CD4-positive, alpha-beta T cell treated with Interleukin-4 for 4 hours (primary cell): ENCODE results near the gene VCP.
"Not testable (repeated sequence)": the region's sequence is repeated elsewhere in the genome, so short reads cannot be mapped to it uniquely, and the experiment has no call there.

Experiments
- DNase-seq: peaks from one replicate; pipeline ENCODE4 v3.0.0-alpha.2; 2020

Gene VCP

DNA sequence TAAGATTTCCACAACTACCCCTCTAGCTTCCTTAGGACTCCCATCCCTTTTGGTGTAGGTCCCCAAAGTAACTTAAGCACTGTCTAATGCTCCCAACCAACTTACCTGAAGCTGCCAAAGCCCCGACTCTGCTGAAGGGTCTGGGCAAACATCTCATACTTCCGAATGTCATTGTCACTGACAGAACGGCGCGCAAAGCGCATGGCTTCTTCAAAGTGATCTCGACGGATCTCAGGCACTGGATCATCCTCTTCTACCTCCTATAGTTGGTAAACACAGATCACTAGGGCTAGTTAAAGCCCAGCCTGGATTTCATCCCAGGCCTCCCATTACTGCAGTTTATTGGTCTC is 15.2 kb downstream of the VCP start:
- DNase-seq = no peak

DNA sequence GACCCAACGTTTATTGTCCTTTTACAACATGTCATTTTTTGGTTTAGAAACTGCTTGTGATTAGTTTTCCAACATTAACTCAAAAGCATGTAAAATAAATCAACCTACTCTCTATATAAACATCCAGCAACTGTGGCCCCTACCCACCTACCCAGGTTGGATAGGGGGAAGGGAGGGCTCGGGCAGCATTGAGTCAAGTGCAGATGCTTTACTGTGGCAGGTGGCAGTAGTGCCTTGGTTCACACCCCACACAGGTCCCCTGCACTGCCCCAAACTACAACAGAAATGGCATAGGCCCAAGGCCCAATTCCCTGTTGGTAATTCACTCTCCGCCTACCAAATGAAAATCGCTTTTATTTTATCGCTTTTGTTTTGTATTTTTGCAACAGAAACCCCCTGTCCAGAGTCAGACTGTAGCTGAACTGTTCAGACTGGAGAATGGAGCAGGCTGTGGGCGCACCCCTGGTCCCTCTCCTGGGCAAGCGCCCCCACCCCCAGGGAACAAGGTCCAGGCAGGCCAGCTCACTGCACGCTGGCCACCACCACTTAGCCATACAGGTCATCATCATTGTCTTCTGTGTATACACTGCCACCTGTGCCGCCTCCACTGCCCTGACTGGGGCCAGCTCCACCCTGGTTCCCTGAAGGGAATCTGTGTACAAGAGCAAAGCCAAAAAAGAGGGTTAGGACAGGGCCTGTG is 15.7 kb downstream of the VCP start:
- no peak for DNase-seq

DNA sequence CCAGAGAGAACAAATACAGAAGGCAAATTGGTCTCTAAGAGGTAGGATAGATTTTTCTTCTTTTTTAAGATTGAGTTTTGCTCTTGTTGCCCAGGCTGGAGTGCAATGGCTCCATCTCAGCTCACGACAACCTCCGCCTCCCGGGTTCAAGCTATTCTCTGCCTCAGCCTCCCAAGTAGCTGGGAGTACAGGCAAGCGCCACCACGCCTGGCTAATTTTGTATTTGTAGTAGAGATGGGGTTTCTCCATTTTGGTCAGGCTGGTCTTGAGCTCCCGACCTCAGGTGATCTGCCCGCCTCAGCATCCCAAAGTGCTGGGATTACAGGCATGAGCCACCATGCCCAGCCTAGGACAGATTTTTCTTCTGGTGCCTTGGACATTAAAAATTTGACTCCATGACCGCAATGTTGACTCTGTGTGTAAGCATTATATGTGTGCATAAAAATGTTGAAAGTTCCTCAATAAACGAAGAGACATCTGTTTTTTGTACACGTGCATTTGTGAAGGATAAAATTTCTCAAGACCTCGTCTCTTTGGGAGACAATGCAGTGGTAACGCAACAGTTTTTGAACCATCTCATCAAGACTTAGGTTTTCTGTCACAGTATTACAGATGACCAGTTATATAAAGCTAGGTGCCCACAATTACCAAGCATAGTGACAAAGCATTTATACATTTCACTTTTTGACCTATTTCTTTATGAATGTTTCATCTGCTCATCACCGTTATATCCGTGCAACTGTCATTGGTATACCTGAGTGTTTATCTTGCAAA is 17.4 kb downstream of the VCP start:
- DNase-seq = no peak

DNA sequence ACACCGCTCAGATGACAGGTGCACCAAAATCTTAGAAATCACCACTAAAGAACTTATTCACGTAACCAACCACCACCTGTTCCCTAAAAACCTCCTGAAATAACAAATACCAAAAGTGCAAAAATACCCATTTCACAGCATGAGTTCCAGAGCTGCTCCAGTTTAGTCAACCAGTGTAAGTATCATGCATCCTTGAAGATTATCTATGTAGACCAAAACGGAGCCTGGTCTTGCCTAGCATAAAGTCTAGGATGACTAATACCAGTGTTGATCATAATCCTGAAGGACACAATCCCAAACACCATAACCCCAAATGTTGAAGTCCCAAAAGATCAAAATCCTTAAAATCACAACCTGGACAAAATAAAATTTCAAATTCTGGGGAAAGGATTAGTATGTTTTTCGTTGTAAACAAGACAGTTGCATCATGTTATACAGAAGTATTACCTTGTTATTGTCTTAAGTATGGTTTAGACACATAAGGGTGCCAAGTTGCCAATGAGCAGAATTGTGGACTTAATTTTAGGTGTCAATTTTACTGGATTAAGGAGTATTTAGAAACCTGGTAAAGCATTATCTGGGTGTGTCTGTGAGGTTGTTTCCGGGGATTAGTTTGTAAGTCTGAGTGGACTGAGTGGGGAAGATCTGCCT is 18.1 kb downstream of the VCP start:
- DNase-seq = no peak

DNA sequence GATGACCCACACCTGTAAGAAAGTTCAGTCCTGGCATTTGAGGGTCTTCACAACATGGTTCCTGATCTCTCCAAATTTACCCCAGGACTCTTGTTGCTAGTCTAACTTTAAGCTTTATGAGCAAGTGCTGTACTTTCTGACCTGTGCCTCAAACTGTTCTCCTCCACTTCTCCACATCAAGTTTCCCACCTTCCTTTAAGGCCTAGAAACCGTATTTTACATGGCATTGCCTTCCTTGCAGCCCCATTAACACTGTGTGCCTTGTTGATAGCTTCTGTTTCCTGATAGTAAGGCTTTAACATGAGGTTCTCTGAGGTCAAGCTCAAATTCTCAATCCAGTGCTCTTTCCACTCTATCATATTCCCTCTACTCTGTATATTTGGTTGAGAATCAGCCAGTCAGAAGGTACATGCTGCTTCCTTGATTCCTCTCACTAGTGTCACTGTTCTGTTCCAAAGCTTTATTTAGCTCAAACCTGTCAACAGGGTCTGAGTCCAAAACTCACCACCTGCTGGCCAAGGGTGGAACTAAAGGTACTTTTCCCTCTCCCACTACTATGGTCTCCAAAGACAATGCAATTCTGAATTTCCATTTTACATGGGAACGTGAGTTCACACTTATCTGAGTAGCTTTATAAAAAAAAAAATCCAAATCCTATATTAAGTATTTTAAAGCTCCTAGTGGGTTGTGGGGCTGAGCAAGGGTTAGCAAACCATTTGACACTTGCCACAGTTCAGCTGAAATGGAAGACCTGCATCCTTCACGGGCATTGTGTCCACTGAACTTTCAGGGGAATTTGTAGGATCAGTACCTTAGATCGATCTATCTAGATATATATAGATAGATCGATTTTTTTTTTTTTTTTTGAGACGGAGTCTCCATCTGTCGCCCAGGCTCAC is 21.1 kb downstream of the VCP start:
- peak; percentile 47 for DNase-seq

DNA sequence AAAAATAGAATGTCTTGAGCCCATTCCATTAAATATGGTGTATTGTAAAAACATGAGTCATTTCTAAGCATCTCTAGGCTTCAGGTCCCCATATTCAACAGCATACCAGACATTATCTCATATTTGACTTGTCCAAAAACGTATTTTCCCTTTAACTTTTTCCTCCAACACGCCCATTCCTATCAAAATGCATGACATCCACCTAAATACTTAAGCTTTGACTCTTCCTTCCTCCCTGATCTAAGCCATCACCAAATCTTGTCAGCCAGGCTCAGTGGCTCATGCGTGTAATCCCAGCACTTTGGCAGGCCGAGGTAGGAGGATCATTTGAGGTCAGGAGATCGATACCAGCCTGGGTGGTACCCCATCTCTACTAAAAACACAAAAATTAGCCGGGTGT is 23.9 kb downstream of the VCP start:
- DNase-seq = no peak

DNA sequence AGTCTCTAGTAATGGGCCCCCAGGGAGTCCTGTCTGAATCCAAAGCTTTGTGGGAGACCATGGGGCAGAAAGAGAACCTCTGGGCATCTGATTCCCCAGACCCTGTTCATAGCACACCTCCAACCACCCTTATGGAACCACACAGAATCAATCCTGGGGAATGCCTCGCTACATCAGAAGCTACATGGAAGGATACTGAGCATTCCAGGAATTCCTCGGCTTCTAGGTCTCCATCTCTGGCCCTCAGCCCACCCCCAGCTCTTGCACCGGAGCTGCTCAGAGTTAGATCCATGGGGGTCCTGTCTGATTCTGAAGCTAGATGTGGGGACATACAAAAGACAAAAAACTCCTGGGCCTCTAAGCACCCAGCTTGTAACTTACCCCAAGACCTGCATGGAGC is 28.4 kb downstream of the VCP start:
- no peak for DNase-seq

DNA sequence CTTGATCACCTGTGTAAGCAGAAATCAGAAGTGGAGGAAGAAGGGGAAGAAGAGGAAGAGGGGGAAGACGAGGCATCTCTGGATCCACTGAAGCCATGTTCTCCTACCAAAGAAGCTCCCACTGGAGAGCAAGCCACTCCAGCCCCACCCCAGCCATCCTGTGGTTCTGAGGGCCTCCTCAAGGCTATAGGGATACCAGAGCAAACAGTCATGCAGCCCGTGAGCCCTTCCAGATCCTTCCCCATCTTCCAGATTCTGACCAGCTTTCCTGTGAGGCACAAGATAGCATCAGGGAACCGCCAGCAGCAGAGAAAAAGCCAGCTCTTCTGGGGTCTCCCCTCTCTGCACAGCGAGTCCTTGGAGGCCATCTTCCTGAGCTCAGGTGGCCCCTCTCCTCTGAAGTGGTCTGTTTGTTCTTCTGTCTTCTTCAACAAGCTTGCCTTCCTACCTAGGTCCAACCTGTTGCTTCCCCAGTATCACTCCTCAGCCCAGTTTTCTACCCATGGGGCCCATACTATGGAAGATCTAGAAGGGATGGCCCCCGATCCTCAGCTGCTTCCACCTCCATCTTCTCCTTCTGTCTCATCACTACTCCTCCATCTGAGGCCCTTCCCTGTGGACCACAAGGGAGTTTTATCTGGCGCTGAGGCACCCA is 29.4 kb downstream of the VCP start:
- no peak for DNase-seq

DNA sequence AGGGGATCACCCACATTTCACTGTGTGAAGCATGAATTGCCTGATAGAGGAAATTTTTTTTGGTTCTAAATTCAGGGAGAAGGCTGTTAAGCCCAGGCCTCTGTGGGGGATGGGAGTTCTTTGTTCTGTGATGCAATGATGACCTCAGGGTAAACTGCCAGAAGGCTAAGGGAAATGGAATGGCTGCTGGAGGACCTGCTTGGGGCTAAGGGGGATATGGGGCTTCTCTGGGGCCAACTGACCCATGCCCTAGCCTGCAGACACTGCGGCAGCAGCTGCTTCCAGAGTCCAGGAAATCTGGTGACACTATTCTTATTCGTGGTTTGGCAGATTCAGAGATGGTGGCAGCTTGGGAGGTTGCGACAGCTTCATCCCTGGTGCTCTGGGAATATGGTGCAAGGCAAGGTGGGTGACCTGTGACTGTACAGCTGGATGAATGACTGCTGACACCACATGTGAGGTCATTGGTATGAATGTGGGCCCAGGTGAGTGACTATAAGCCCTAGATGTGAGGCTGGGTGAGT is 30.3 kb downstream of the VCP start:
- no peak for DNase-seq

DNA sequence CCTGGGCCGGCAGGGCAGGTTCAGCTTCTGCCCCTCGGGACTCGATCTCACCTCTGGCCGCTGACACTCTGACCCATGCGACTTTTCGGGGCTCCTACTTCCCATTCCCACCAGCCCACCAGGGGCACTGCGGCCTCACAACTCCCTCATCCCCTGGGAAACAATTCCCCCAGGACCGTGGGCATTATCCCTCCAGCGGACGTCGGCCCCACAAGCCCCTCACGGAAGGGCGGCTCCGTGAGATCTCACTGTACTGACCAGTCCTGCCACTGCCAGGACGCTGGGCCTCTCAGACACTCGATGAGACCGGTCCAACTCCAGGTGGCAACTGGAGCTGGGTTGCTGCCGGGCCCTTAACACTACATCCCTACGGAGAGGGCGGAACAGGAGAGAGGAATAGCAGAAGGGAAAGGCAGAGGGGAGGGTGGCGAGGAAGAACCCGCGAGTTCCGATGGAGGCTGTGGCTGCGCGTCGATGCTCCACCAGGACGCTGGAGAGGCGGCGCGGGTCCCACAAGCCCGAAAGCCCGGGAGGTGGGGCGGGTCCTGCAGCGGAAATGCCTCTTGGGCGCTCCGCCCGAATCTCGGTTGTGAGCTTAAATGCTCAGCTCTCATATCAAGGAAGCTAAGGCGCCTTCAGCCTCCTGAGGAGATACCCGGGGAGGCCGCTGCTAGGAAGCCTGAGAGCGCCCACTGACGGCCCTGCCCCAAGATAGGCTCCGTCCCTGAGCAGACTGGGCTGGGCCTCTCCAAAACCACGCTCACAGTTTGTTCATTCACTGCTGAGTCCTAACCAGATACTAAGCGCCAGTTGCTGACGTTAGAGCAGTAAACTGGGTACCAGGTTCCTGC is 36.3 kb downstream of the VCP start:
- DNase-seq = peak; percentile 32

DNA sequence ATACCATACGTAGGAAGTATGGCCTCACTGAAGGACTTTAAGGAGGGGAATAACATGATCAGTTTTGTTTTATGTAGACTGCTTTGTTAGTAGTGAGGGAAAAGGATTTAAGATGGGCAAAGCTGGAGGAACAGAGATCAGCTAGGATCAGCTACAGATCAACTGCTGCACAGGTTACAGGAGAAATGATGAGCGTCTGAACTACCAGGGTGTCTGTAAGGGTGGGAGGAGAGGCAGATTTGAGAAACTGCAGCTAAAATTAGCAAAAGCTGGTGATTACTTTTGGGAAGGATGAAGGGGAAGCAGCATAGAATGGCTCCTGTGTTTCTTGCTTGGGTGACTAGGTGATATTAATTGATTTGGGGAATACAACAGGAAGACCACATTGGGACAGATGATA is 39.3 kb downstream of the VCP start:
- no peak for DNase-seq

DNA sequence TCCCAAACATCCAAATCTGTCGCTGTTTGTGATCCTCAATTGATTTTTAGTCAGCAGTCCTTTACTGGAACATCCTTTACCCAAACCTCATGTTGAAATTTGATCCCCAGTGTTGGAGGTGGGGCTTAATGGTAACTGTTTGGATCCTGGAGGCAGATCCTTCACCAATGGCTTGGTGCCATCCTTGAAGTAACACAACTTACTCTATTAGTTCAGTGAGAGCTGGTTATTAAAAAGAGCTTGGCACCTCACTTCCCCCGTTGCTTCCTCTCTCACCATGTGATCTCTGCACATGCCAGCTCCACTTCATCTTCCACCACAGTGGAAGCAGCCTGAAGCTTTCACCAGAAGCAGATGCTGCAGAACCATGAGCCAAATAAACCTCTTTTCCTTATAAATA is 42.6 kb downstream of the VCP start:
- DNase-seq = no peak

DNA sequence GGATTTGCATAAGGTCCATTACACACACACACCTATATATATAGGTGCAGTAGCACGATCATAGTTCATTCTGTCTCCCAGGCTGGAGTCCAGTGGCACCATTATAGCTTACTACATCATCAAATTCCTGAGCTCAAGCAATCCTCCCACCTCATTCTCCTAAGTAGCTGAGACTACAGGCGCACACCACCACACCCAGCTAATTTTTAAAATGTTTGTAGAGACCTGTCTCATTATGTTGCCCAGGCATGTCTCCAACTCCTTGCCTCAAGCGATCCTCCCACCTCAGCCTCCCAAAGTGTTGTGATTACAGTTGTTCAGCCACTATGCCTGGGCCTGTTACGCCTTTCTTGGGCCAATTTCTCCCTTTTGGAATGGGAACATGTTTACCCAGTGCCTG is 43.2 kb downstream of the VCP start:
- DNase-seq = no peak

DNA sequence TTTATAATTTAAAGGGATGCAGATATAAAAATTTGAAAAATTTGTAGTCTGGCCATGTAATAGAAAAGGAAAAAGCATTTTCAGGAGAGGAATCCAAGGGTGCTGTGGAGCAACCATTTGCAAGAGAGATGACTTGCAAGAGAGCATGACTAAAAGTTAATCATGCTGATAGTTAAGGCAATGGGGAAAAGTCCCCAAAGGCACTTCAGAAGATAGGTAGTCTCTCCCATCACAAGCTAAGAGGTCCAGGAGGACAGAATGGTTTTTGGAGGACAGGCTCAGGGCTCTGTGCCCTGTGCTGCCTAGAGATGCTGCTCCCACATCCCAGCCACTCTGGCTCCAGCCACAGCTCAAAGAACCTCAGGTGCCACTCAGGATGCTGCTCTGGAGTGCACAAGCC is 44.1 kb downstream of the VCP start:
- DNase-seq = no peak

DNA sequence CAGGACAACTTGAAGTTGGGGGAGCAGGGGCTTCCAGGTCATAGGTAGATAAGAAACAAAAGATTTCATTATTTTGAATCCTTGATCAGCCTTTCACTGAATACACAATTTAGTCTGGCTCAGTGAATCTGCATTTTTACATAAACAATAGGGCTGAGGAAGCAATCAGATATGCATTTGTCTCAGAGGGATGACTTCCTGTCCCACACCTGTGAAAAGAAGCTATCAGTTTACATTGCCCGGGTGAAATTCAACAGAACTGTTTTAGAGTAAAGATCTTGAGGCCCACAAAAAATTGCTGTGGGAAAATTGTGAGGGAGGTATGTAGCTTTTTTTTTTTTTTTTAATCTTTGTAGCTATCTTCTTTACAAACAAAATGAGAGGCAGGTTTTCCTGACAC is 44.6 kb downstream of the VCP start:
- DNase-seq = no peak

DNA sequence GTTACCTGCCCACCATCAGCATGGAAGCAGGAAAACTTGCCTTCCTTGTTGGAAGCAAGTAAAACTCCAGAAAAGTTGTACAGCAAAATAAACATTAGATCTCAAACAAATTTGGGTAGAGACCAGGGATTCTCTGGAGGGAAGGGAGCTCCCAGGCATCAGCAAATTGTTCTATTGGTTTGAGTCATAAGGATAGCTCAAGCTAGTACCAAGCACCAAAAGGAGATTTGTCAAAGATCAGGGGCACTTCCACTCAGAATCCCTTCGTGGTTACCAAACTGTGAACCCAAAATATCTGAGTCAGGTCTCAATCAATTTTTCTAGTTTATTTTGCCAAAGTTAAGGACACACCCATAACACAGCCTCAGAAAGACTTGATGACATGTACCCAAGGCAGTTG is 45.1 kb downstream of the VCP start:
- DNase-seq = no peak

DNA sequence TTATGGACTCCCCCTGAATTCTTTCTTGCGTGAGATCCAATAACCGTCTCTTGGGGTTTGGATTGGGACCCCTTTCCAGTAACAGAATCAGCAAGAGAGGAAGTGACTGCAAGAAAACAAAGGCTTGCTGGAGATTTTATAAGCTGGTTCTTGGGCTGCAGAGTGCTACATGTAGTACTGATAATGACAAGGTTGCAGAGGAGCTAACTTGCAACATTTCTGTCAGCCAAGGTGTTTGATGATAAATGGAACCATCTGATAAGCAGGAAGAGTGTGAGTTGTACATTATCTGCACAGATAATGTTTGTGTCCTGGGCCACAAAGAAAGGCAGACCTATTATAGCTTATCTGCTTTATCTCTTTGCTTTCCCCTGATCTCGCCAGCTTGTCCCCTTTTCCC is 45.8 kb downstream of the VCP start:
- no peak for DNase-seq

DNA sequence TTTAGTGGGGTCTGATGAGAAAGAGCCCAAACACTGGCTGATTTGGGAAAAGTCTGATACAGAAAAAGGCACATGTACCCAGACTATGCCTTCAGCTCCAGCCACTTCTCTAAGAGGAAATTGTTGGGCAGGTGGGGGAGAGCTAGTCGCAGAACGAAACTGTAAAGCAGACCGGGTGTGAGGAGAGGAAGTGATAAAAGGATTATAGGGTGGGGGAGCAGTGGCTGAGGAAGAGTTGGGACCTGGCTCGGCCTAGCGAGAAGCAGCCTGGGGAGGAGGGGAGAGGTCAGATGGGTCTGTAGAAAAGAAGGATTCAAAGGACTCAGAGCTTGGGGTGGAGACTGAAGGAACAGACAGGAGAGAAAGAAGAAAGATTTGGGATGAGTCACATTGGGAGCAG is 49.0 kb downstream of the VCP start:
- DNase-seq = not testable (repeated sequence)

DNA sequence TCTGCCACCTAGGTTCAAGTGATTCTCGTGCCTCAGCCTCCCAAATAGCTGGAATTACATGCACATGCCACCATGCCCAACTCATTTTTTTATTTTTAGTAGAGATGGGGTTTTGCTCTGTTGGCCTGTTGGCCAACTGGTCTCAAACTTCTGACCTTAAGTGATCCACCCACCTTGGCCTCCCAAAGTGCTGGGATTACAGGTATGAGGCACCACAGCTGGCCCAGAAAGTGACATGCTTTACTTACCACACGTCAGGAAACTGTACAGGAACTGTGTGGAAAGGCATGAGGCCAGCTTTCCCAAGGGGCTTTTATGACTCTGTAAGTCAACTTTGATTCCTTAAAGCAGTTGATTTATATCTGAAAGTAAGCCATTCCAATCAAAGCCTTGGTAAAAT is 57.9 kb downstream of the VCP start:
- no peak for DNase-seq

DNA sequence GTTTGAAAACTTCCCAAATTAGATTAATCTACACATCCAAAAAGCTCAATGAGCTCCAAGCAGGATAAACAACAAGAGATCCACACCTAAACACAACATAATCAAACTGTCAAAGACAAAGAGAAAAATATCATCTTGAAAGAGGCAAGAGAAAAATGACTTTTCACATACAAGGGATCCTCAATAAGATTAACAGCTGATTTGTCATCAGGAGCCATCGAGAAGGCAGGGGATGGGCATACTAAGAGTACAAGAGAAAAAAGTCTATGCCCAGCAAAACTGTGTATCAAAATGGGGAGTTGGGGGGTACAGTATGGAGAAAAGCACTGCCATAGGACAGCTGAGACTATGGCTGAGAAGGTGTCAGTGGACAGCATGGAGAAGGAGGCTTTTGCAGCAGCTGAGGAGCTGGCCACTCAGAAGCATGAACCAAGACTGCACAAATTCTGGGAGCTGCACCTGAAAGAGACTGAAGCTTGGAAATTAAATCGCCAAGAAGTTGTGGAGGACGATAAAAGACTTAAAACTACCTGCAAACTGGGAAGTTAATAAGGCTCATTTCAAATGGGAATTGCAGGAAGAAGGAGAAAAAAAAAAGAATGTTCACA is 62.0 kb downstream of the VCP start:
- no peak for DNase-seq
